Body of pancreas (tissue), 4 donors: ENCODE measurements around the gene AFF2.

ENCODE experiments used
- CTCF ChIP-seq, 7 experiments: fragments of 450-650 bp in 4 of 7; fragments of 200-600 bp in 3 of 7; sonication (generic) in 3 of 7; IDR thresholded peaks; one replicate each; pipeline ENCODE4 v1.5.1; 2016 to 2019; ENCODE audit warnings: antibody characterized with exemption in 7 of 7
- POLR2A ChIP-seq, 3 donors: fragments of 450-650 bp; IDR thresholded peaks; one replicate each; pipeline ENCODE4 v1.6.1; 2016; ENCODE audit warnings: antibody characterized with exemption in 3 of 3, mild to moderate bottlenecking in 2 of 3

GRCh38 chrX:148713981-148714380 lies 213.6 kb downstream of the AFF2 start:
- no peak for TF ChIP-seq CTCF (IDR thresholded peaks at IDR 0.05)
- no peak for TF ChIP-seq POLR2A (IDR thresholded peaks at IDR 0.05)
